ENCODE data around the gene SAPCD1.

SAPCD1 gene

DNA sequence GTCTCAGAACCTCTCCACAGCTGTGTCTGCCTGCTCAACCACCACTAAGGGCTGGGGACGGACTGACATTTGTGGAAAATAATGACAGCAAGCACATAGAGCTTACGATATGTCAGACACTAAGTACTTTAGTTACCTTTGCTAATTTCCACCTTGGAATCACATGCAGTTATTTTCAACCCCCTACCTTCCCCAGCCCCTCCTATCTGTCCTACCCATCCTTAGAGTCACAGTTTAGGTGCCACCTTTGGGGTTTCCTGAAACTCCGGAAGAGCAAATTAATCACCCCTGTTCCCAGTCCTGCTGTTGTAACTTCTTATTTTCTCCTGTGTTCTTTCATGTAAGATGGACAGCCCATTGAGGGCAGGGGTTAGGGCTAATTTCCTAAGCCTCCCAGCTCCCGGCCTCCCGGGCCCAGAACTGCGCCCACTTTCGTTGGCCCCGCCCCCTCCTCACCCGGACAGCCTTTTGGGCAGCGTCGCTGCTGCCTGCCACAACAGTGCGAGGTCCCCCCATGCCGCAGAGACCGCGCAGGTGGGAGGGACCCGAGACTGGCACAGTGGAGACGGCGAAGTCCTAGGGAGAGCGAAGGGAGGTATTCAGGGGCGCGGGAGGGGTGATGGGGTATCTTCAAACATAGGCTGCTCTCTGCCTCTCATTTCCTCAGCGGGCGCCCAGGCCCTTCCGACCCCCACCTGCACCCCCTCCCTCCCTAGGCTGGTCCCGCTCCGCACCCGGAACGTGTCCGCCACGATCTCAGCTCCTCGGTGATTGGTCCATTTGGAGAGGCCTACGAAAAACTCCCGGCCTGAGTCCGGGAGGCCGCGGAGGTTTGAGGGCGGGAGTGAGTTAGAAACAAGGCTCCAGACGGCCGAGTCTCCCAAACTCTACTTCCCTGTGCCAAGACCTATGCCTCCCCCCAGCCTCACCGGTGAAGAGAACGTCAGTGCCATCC, 34.5 kb upstream of the SAPCD1 start:
- peaks cover 4% of the 10 kb centered on the region; the same call in 1 of the 2 replicates for H3K36me3 ChIP-seq (ENCODE audit: control insufficient read depth, insufficient read depth, low read length)
- no peak overlapping the region for H3K4me3 ChIP-seq (replicated peaks; ENCODE audit: low read depth, low read length)
- H3K27me3 ChIP-seq (replicated peaks; ENCODE audit: control insufficient read depth, insufficient read depth, low read length) = no peaks in the 10 kb centered on the region
- peak; percentile 69 for DNase-seq (ENCODE audit: extremely low read depth, insufficient read length)
- TF ChIP-seq, protein P1, sequence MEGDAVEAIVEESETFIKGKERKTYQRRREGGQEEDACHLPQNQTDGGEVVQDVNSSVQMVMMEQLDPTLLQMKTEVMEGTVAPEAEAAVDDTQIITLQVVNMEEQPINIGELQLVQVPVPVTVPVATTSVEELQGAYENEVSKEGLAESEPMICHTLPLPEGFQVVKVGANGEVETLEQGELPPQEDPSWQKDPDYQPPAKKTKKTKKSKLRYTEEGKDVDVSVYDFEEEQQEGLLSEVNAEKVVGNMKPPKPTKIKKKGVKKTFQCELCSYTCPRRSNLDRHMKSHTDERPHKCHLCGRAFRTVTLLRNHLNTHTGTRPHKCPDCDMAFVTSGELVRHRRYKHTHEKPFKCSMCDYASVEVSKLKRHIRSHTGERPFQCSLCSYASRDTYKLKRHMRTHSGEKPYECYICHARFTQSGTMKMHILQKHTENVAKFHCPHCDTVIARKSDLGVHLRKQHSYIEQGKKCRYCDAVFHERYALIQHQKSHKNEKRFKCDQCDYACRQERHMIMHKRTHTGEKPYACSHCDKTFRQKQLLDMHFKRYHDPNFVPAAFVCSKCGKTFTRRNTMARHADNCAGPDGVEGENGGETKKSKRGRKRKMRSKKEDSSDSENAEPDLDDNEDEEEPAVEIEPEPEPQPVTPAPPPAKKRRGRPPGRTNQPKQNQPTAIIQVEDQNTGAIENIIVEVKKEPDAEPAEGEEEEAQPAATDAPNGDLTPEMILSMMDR (IDR thresholded peaks at IDR 0.05; ENCODE audit: insufficient read depth, low read length, poor library complexity, severe bottlenecking) = no peak

DNA sequence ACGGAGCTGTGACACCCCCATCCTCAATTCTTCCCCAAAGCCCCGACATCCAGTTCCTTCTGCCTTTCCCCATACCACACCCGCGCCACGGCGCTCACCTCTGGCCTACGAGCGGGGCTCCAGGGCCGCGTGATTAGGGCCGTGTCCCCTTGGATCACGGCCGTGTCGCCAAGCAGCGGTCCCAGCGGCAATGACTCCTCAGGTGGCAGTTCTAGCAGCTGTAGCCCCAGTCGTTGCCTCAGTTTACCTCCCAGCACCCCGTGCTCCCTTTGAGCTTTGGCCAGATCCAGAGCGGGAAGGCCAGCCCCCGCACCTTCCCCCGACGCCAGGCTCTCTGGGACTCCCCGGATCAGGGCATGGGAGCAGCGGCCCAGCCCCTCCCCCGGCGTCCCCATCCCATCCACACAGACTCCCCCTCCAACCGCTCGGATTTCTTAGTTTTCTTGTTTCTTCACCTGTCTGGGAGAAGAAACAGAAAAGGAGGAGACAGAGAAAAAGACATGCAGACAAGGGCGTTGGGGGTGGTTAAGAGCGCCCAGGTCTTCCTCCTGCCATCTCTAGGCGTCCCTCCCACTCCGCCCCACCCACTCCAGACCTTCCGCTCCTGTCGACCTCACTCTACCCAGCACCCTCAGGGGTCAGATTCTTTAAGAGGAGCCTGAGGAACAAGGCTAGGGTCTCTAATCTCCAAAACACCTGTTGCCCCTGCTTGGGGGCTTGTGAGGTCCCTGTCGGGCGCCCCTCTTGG, 33.5 kb upstream of the SAPCD1 start, which contains the start of gene DDAH2:
DDAH2 (minus strand) TSS at position 533 of the 748 bp plus-strand sequence; CDS start at position 395, 138 bp downstream.
- H3K36me3 ChIP-seq (ENCODE audit: control insufficient read depth, insufficient read depth, low read length) = peaks cover 9% of the 10 kb centered on the region
- TF ChIP-seq, protein P1 (IDR thresholded peaks at IDR 0.05; ENCODE audit: insufficient read depth, low read length, poor library complexity, severe bottlenecking) = peak; percentile 92
- no peaks in the 10 kb centered on the region for H3K27me3 ChIP-seq (replicated peaks; ENCODE audit: control insufficient read depth, insufficient read depth, low read length)
- H3K4me3 ChIP-seq (replicated peaks; ENCODE audit: low read depth, low read length) = peak within 1 kb of the TSS; percentile 64
- DNase-seq (ENCODE audit: extremely low read depth, insufficient read length) = no peak

DNA sequence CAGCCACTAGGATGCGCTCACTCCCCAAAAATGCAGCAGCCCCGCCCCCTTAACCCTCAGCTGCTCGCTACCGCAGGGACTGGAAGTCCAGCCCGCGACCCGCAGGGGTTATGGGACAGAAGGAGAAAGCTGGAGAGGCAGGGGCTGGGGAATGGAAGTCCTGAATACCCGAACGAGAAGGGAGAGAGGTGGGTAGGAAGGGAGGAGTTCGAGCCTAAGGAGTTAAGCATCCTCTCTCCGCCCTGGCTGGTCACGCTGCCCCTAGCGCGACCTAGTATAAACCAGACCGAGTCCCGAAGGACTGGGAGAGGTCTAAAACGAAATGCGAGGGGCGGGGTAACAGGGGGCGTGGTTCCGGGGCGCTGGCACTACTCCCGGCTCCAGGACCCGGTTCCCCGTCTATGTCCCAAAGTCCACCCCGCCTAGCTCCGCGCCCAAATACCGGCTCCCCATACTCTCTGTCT, 32.9 kb upstream of the SAPCD1 start:
- peak; percentile 81 for DNase-seq (ENCODE audit: extremely low read depth, insufficient read length)
- Histone ChIP-seq H3K36me3 (ENCODE audit: control insufficient read depth, insufficient read depth, low read length) (peaks cover 11% of the 10 kb centered on the region), H3K27me3 (replicated peaks; ENCODE audit: control insufficient read depth, insufficient read depth, low read length) (no peaks in the 10 kb centered on the region), H3K4me3 (replicated peaks; ENCODE audit: low read depth, low read length) (peak overlapping the region; percentile 64)
- TF ChIP-seq, protein P1 (IDR thresholded peaks at IDR 0.05; ENCODE audit: insufficient read depth, low read length, poor library complexity, severe bottlenecking) = no peak

DNA sequence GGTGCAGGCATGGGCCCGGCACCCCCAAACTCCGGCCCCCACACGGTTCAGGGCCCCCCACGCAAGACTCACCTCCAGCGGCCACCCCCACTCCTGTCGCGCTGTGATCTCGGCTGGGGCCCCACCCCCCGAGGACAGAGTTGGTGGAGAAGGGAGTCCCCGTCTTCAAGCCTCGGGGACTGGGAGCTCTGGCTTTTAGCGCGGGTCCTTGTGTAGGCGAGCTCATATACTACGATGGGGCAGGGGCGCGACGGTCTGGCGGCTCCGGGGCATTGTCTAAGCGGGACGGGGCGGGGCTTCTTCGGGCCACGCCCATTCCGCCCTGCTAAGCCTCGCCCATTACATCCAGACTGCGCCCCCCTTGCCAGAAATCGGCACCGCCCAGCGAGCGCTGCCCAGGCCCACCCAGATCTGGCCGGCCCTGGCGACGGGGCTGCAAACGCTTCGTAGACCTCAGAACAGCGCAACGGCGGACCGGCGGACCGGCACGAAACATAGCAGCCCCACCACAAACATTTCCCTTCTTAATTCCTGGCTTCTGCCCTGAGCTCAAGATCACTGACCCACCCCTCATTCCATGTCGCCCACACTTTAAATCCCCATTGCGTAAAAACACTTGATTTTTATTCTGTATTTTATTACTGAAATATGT, 32.4 kb upstream of the SAPCD1 start:
- Histone ChIP-seq H3K36me3 (ENCODE audit: control insufficient read depth, insufficient read depth, low read length) (peaks cover 11% of the 10 kb centered on the region), H3K27me3 (replicated peaks; ENCODE audit: control insufficient read depth, insufficient read depth, low read length) (no peaks in the 10 kb centered on the region), H3K4me3 (replicated peaks; ENCODE audit: low read depth, low read length) (peak overlapping the region; percentile 64)
- peak; percentile 80 for DNase-seq (ENCODE audit: extremely low read depth, insufficient read length)
- TF ChIP-seq, protein P1 (IDR thresholded peaks at IDR 0.05; ENCODE audit: insufficient read depth, low read length, poor library complexity, severe bottlenecking) = no peak

DNA sequence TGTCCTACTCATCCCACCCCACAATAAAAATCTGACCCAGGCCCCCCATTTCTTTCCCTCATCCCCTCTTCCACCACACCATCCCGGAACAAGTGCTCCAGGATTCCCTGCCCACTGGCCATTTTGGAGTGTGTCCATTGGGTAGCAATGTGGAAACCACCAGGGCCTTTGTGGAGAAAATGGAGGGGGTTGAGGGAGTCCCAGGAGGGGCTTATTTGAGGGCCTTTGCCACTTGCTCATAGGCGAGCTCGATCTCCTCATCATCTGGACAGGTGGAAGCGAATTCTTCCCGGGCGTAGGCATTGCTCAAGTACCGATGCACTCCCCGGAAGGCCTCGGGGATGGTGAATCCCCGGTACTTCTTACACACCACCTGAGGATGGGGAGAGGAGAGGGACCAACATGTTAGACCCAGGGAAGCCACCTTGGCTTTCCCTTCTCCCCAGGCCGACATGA, 31.8 kb upstream of the SAPCD1 start:
- Histone ChIP-seq H3K36me3 (ENCODE audit: control insufficient read depth, insufficient read depth, low read length) (peaks cover 11% of the 10 kb centered on the region), H3K4me3 (replicated peaks; ENCODE audit: low read depth, low read length) (no peak overlapping the region), H3K27me3 (replicated peaks; ENCODE audit: control insufficient read depth, insufficient read depth, low read length) (no peaks in the 10 kb centered on the region)
- TF ChIP-seq, protein P1 (IDR thresholded peaks at IDR 0.05; ENCODE audit: insufficient read depth, low read length, poor library complexity, severe bottlenecking) = no peak
- no peak for DNase-seq (ENCODE audit: extremely low read depth, insufficient read length)

Data from GM06990 (cell line).